Activated CD4-positive, CD25-positive, alpha-beta regulatory T cell treated with anti-CD3 and anti-CD28 coated beads, Interleukin-2, amount 50 U/mL, for 16 hours (primary cell): ENCODE data around the gene GALNT13.
"Not testable (repeated sequence)": the region's sequence is repeated elsewhere in the genome, so short reads cannot be mapped to it uniquely, and the experiment has no call there.

Experiments
- DNase-seq: peaks from one replicate; pipeline ENCODE4 v3.0.0-alpha.2; 2020; ENCODE audit warnings: low read depth, low spot score

Gene GALNT13

GRCh38 chr2:154408786-154409185 lies 537.1 kb downstream of the GALNT13 start:
- no peak for DNase-seq

- no peak for DNase-seq
Observed at GRCh38 chr2:154422251-154422650, 550.5 kb downstream of the GALNT13 start.

GRCh38 chr2:154425994-154426393 lies 554.3 kb downstream of the GALNT13 start:
- no peak for DNase-seq

GRCh38 chr2:154427453-154427852 lies 555.7 kb downstream of the GALNT13 start:
- no peak for DNase-seq

GRCh38 chr2:154428022-154428421 lies 556.3 kb downstream of the GALNT13 start:
- no peak for DNase-seq

GRCh38 chr2:154433010-154433409 lies 561.3 kb downstream of the GALNT13 start:
- no peak for DNase-seq

- DNase-seq = no peak
Observed at GRCh38 chr2:154437104-154437503, 565.4 kb downstream of the GALNT13 start.

- no peak for DNase-seq
Observed at GRCh38 chr2:154439156-154439555, 567.4 kb downstream of the GALNT13 start.

GRCh38 chr2:154443919-154444318 lies 572.2 kb downstream of the GALNT13 start:
- DNase-seq = no peak

- no peak for DNase-seq
Observed at GRCh38 chr2:154446324-154446723, 574.6 kb downstream of the GALNT13 start.

- DNase-seq = no peak
Observed at GRCh38 chr2:154447727-154448418, 576.2 kb downstream of the GALNT13 start.

GRCh38 chr2:154449951-154450658 lies 578.4 kb downstream of the GALNT13 start:
- no peak for DNase-seq

- no peak for DNase-seq
Observed at GRCh38 chr2:154452471-154452870, 580.7 kb downstream of the GALNT13 start.

- no peak for DNase-seq
Observed at GRCh38 chr2:154452906-154453493, 581.3 kb downstream of the GALNT13 start.

- DNase-seq = no peak
Observed at GRCh38 chr2:154455166-154455565, 583.4 kb downstream of the GALNT13 start.

- DNase-seq = no peak
Observed at GRCh38 chr2:154455866-154456265, 584.1 kb downstream of the GALNT13 start.

GRCh38 chr2:154457286-154457685 lies 585.6 kb downstream of the GALNT13 start:
- DNase-seq = no peak

- no peak for DNase-seq
Observed at GRCh38 chr2:154459286-154459685, 587.6 kb downstream of the GALNT13 start.

- no peak for DNase-seq
Observed at GRCh38 chr2:154462634-154463033, 590.9 kb downstream of the GALNT13 start.

GRCh38 chr2:154466226-154466625 lies 594.5 kb downstream of the GALNT13 start:
- no peak for DNase-seq

GRCh38 chr2:154470376-154470775 lies 598.7 kb downstream of the GALNT13 start:
- DNase-seq = no peak

GRCh38 chr2:154471492-154471891 lies 599.8 kb downstream of the GALNT13 start:
- not testable (repeated sequence) for DNase-seq

GRCh38 chr2:154477319-154477718 lies 605.6 kb downstream of the GALNT13 start:
- no peak for DNase-seq
